ENCODE measurements around the gene NANS.
"Not testable (repeated sequence)": the region's sequence is repeated elsewhere in the genome, so short reads cannot be mapped to it uniquely, and the experiment has no call there.

NANS gene

GRCh38 chr9:98124637-98125426 is 68.3 kb downstream of the NANS start:
- intact Hi-C loops (cut with DNase I) = no loop called here
- peak in 1 of 10 donors; percentile 53 for DNase-seq

- intact Hi-C loops (cut with DNase I) = no loop called here
- peak in 1 of 10 donors; percentile 59 for DNase-seq
Observed at GRCh38 chr9:98127226-98127625, 70.7 kb downstream of the NANS start.

GRCh38 chr9:98128316-98128715 is 71.8 kb downstream of the NANS start:
- DNase-seq = peak in 2 of 10 donors; percentile 54 to 74
- intact Hi-C loops (cut with DNase I) = no loop called here

GRCh38 chr9:98129451-98129881 is 72.9 kb downstream of the NANS start:
- peak in 2 of 10 donors; percentile 38 to 79 for DNase-seq
- intact Hi-C loops (cut with DNase I) = no loop called here

GRCh38 chr9:98130060-98130459 is 73.5 kb downstream of the NANS start:
- intact Hi-C loops (cut with DNase I) = not testable (repeated sequence)
- DNase-seq = peak in 1 of 10 donors; percentile 33

- no peak for DNase-seq
- intact Hi-C loops (cut with DNase I) = no loop called here
Observed at GRCh38 chr9:98130576-98131228, 74.2 kb downstream of the NANS start.

GRCh38 chr9:98132158-98132557 is 75.6 kb downstream of the NANS start:
- no peak for DNase-seq
- intact Hi-C loops (cut with DNase I) = no loop called here

Measured in posterior cingulate gyrus (tissue), 11 donors.